GM12875 (cell line): ENCODE results near the gene SCAPER.
A peak's percentile ranks its signal among the peaks of the same experiment; 100 is the strongest.
"Not testable (repeated sequence)": the region's sequence is repeated elsewhere in the genome, so short reads cannot be mapped to it uniquely, and the experiment has no call there.

Experiments
- H3K4me3 ChIP-seq: one replicate; pipeline ENCODE4 v1.5.1; 2011; ENCODE audit warnings: low read depth, low read length, control low read depth
- CTCF ChIP-seq: IDR thresholded peaks from 2 replicates; pipeline ENCODE4 v1.5.1; 2011; ENCODE audit warnings: low read depth, mild to moderate bottlenecking, control low read depth, inconsistent platforms, low read length, moderate library complexity, borderline replicate concordance; ENCODE audit not compliant: insufficient read depth

Gene SCAPER

DNA sequence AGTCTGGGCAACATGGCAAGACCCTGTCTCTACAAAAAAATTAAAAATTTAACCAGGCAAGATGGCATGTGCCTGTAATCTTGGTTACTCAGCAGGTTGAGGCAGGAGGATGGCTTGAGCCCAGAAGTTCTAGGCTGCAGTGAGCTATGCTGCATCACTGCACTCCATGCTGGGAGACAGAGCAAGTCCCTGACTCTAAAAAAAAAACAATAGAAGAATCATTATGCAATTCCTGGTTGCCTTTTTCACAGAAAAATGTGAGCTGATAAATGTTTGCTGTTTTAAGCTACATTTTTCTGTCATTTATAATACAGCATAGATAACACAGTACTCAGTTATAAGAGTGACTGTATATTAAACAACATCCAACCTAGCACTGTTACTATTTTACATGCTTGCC is 148.8 kb downstream of the SCAPER start:
- TF ChIP-seq CTCF: no peak
- no peak overlapping the region for H3K4me3 ChIP-seq

DNA sequence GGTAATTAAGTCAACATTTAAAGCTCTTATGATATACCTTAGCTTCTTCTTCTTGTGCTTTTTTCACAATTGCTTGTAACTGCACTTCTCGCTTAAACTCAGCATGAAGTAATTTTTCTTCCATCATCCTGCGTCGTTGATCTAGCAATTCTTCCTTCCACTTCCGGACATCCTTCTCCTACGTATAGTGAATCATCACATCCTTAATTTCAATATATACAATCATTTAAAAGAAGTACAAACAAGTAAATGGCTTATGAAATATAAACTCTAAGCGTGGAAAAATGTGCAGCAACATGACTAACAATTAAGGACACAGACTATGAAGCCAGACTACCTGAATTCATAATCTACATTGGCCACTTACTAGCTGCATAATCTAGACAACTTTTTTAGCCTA is 151.4 kb downstream of the SCAPER start:
- no peak overlapping the region for H3K4me3 ChIP-seq
- TF ChIP-seq CTCF: no peak

DNA sequence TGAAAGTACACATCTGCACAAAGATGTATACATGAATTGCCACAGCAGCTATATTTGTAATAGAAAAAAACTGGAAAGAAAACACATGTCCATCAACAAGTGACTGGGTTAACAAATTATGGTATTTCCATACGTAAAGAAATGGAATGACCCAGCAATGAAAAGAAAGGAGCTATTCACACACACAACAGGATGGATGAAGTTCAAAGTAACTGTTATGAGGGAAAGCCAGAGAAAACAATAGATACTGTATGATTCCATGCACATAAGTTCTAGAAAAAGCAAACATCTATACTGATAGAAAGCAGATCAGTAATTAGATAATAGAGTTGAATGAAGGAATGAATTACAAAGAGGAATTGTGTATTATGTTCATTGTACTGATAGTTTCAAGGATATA is 152.0 kb downstream of the SCAPER start:
- no peak for TF ChIP-seq CTCF
- no peak overlapping the region for H3K4me3 ChIP-seq

DNA sequence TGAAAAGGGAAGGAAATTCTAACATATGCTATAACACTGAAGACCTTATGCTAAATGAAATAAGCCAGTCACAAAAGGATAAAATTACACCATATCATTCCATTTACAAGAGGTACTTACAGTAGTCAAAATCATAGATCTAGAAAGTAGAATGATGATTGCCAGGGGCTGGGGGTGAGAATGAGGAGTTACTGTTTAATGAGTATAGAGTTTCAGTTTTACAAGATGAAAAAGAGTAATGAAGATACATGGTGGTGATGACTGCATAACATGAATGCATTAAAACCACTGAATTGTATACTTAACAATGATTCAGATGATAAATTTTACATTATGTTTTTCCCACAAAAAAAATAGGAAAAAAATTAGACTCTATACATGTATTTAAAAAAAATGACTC is 152.6 kb downstream of the SCAPER start:
- no peak for TF ChIP-seq CTCF
- H3K4me3 ChIP-seq: no peak overlapping the region

- TF ChIP-seq CTCF: no peak
- no peak overlapping the region for H3K4me3 ChIP-seq
Observed at GRCh38 chr15:76737573-76737972, 167.6 kb downstream of the SCAPER start.

GRCh38 chr15:76732321-76732720 is 172.8 kb downstream of the SCAPER start:
- H3K4me3 ChIP-seq: not testable (repeated sequence)
- TF ChIP-seq CTCF: 0 out of 2 replicates have a peak, but pooled peaks have one; percentile 17

GRCh38 chr15:76730262-76730661 is 174.9 kb downstream of the SCAPER start:
- H3K4me3 ChIP-seq: no peak overlapping the region
- TF ChIP-seq CTCF: no peak
